PC-3 (cell line): Measurements from ENCODE around the gene RGS7. TPM values are rescaled to one million over a fixed set of nuclear protein-coding genes. Genes with fewer than 3 reads are reported as not detected.

ENCODE experiments used
- ATAC-seq: fragments of 200-7000 bp; cut with Tn5 transposase; 2 replicates; pipeline ENCODE4 v1.9.1; 2020; ENCODE audit warnings: mild to moderate bottlenecking, moderate library complexity
- BruUV-seq: library from RNA; stranded (reverse); fragments of 400-500 nt; replicated peaks from 2 replicates; lab custom pipeline; 2021; lab: Mats Ljungman, UMichigan
- CTCF ChIA-PET: fragments of 300-600 bp; sonication (Branson Sonifier 250); formaldehyde crosslinking; loops from one replicate; lab custom pipeline; 2022; ENCODE audit warnings: antibody characterized with exemption; lab: Charles Lee
- POLR2A ChIA-PET: fragments of 300-600 bp; sonication (Branson Sonifier 250); formaldehyde crosslinking; loops from one replicate; lab custom pipeline; 2022; ENCODE audit warnings: antibody characterized with exemption; ENCODE audit not compliant: unreplicated experiment; lab: Charles Lee
- DNase-seq: peaks from one replicate; pipeline ENCODE4 v3.0.0-alpha.2; 2015
- H2AFZ ChIP-seq: fragments of 300-600 bp; sonication (generic); 2 replicates; pipeline ENCODE4 v1.6.0; 2016; ENCODE audit warnings: antibody characterized with exemption, low read length
- H3F3A ChIP-seq: fragments of 300-600 bp; sonication (generic); one replicate; pipeline ENCODE4 v1.6.0; 2017; ENCODE audit warnings: antibody characterized with exemption, low read length, control low read depth, mild to moderate bottlenecking; ENCODE audit not compliant: unreplicated experiment
- H3K27ac ChIP-seq: fragments of 300-600 bp; sonication (generic); 2 replicates; pipeline ENCODE4 v1.5.1; 2016; ENCODE audit warnings: mild to moderate bottlenecking, low read length
- H3K27me3 ChIP-seq: fragments of 300-600 bp; sonication (generic); 2 replicates; pipeline ENCODE4 v1.6.1; 2016; ENCODE audit warnings: low read length, mixed read lengths
- H3K36me3 ChIP-seq: fragments of 300-600 bp; sonication (generic); 2 replicates; pipeline ENCODE4 v1.6.1; 2016; ENCODE audit warnings: low read depth, mixed run types, low read length, mixed read lengths
- H3K4me1 ChIP-seq: fragments of 300-600 bp; sonication (generic); 2 replicates; pipeline ENCODE4 v1.5.1; 2016; ENCODE audit warnings: low read length; ENCODE audit not compliant: insufficient read depth
- H3K4me2 ChIP-seq: fragments of 300-600 bp; sonication (generic); 2 replicates; pipeline ENCODE4 v1.6.0; 2016; ENCODE audit warnings: low read length
- H3K4me3 ChIP-seq: fragments of 300-600 bp; sonication (generic); 2 replicates; pipeline ENCODE4 v1.5.1; 2016; ENCODE audit warnings: mild to moderate bottlenecking, low read length, mixed read lengths
- H3K79me2 ChIP-seq: fragments of 300-600 bp; sonication (generic); 2 replicates; pipeline ENCODE4 v1.6.1; 2017; ENCODE audit warnings: low read length, mixed read lengths
- H3K9ac ChIP-seq: fragments of 300-600 bp; sonication (generic); 2 replicates; pipeline ENCODE4 v1.6.0; 2016; ENCODE audit warnings: mild to moderate bottlenecking, low read length
- H3K9me2 ChIP-seq: fragments of 300-600 bp; sonication (generic); replicated peaks from 2 replicates; pipeline ENCODE4 v1.6.1; 2016; ENCODE audit warnings: mixed run types, low read length, mixed read lengths
- H3K9me3 ChIP-seq: fragments of 300-600 bp; sonication (generic); 2 replicates; pipeline ENCODE4 v1.6.1; 2016; ENCODE audit warnings: low read length, mixed read lengths
- H4K20me1 ChIP-seq: fragments of 300-600 bp; sonication (generic); 2 replicates; pipeline ENCODE4 v1.6.1; 2016; ENCODE audit warnings: low read length, mixed read lengths
- CTCF ChIP-seq: fragments of 300-600 bp; sonication (generic); conservative IDR thresholded peaks from 2 replicates; pipeline ENCODE4 v1.5.1; 2017; ENCODE audit warnings: antibody characterized with exemption, low read depth, mild to moderate bottlenecking, low read length
- EZH2 ChIP-seq: fragments of 300-600 bp; sonication (generic); IDR thresholded peaks from one replicate; pipeline ENCODE4 v1.6.1; 2017; ENCODE audit warnings: antibody characterized with exemption, mild to moderate bottlenecking, low read length; ENCODE audit not compliant: unreplicated experiment
- EZH2phosphoT487 ChIP-seq: fragments of 300-600 bp; sonication (generic); IDR thresholded peaks from 2 replicates; pipeline ENCODE4 v1.6.1; 2018; ENCODE audit warnings: mild to moderate bottlenecking, antibody characterized with exemption, low read length, borderline replicate concordance
- intact Hi-C: fragments of 100-400 bp; cut with micrococcal nuclease; formaldehyde crosslinking; loops from 2 replicates; pipeline ENCODE4 v1.9.0; 2023
- total RNA-seq: library from RNA; depleted of rRNA; stranded (reverse); fragments of >200 nt; gene quantifications from 2 replicates; pipeline ENCODE4 v1.2.3, GENCODE V29; 2014

RGS7 gene
- total RNA-seq, 1 experiment from 2014 or later: 0.15 TPM

GRCh38 chr1:240987928-240988327, 369.1 kb downstream of the RGS7 start:
- BruUV-seq: no TSS peak
- intact Hi-C loops: no loop called here
- Histone ChIP-seq H3K27me3 (peaks cover 75% of the 10 kb centered on the region), H3K36me3 (no peaks in the 10 kb centered on the region), H3K4me3 (no peak overlapping the region), H3F3A (no peaks in the 10 kb centered on the region), H3K27ac (no peak overlapping the region), H3K79me2 (no peaks in the 10 kb centered on the region), H3K4me2 (0 out of 2 replicates have a peak overlapping the region, but pooled peaks have one; percentile 2), H3K9ac (no peak overlapping the region), H2AFZ (no peak overlapping the region), H4K20me1 (no peaks in the 10 kb centered on the region), H3K4me1 (peaks cover 4% of the 10 kb centered on the region; the same call in 1 of the 2 replicates), H3K9me3 (no peaks in the 10 kb centered on the region), H3K9me2 (no peaks in the 10 kb centered on the region)
- peak; percentile 99 for ATAC-seq
- POLR2A ChIA-PET: no interaction called here
- no peak for TF ChIP-seq EZH2
- no peak for TF ChIP-seq CTCF
- TF ChIP-seq EZH2phosphoT487: no peak
- CTCF ChIA-PET: no interaction called here
- peak; percentile 87 for DNase-seq

DNA sequence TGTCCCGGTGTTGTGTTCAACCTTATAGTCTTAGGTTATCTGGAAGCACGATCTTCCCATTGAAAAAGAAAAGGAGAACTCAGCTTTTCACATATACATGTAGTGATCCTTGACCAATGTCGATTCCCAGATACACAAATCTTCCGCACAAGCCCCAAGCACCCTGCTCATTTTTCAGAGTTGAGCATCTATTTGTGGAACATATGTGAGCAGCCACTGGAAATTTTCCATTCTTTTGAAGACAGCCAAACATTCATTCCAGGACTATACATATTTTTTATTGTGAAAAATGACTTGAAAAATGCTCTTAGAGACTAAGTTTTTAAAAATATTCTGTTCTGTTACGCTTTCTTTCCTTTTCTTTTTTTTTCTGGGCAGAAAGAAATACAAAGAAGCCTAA, 371.9 kb downstream of the RGS7 start:
- Histone ChIP-seq H3K9me2 (no peaks in the 10 kb centered on the region), H3K36me3 (no peaks in the 10 kb centered on the region), H3K4me2 (no peak overlapping the region), H3K4me3 (no peak overlapping the region), H4K20me1 (no peaks in the 10 kb centered on the region), H3K9me3 (no peaks in the 10 kb centered on the region), H3F3A (no peaks in the 10 kb centered on the region), H3K9ac (no peak overlapping the region), H3K4me1 (peaks cover 4% of the 10 kb centered on the region; the same call in 1 of the 2 replicates), H3K27me3 (peaks cover 79% of the 10 kb centered on the region), H3K79me2 (no peaks in the 10 kb centered on the region), H2AFZ (no peak overlapping the region), H3K27ac (no peak overlapping the region)
- POLR2A ChIA-PET: interaction anchor here (0.6 kb wide), 1 partner anchor 12 kb away, joined by 5 read pairs; no protein-coding TSS in a partner anchor
- ATAC-seq (no peak), DNase-seq (no peak)
- BruUV-seq: no TSS peak
- CTCF ChIA-PET: no interaction called here
- intact Hi-C loops: no loop called here
- TF ChIP-seq CTCF: no peak
- TF ChIP-seq EZH2phosphoT487: no peak
- TF ChIP-seq EZH2: no peak

DNA sequence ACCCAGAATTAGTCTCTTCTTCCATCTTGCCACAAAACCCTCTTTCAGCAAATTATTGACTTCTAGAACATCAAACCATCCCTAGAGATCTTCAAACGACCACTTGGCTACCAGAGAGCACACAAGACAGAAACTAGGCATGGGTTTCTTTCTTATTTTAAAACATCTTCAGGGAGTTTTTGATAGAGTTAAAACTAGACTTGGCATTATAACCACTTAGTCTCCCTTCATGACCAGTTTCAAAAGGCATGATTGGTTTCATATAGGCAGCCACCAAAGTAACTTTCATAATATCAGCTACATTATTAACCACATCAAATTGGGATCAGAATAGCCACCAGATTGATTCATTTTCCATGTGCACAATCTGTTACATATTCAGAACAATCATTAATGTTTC, 376.7 kb downstream of the RGS7 start:
- DNase-seq (no peak), ATAC-seq (no peak)
- Histone ChIP-seq H3K4me2 (no peak overlapping the region), H3K27ac (no peak overlapping the region), H3K4me3 (no peak overlapping the region), H3K9me2 (no peaks in the 10 kb centered on the region), H3F3A (no peaks in the 10 kb centered on the region), H4K20me1 (no peaks in the 10 kb centered on the region), H3K79me2 (no peaks in the 10 kb centered on the region), H3K27me3 (peaks cover 90% of the 10 kb centered on the region), H2AFZ (no peak overlapping the region), H3K9me3 (no peaks in the 10 kb centered on the region), H3K9ac (no peak overlapping the region), H3K4me1 (no peaks in the 10 kb centered on the region), H3K36me3 (no peaks in the 10 kb centered on the region)
- TF ChIP-seq EZH2: no peak
- no peak for TF ChIP-seq EZH2phosphoT487
- TF ChIP-seq CTCF: no peak
- intact Hi-C loops: no loop called here
- BruUV-seq: no TSS peak
- ChIA-PET POLR2A (no interaction called here), CTCF (no interaction called here)
